ENCODE measurements around the gene C1QTNF6. TPM values are rescaled to one million over a fixed set of nuclear protein-coding genes. Genes with fewer than 3 reads are reported as not detected.

C1QTNF6 gene
- polyA plus RNA-seq, 1 donor from 2014 or later = 5.3 TPM

DNA sequence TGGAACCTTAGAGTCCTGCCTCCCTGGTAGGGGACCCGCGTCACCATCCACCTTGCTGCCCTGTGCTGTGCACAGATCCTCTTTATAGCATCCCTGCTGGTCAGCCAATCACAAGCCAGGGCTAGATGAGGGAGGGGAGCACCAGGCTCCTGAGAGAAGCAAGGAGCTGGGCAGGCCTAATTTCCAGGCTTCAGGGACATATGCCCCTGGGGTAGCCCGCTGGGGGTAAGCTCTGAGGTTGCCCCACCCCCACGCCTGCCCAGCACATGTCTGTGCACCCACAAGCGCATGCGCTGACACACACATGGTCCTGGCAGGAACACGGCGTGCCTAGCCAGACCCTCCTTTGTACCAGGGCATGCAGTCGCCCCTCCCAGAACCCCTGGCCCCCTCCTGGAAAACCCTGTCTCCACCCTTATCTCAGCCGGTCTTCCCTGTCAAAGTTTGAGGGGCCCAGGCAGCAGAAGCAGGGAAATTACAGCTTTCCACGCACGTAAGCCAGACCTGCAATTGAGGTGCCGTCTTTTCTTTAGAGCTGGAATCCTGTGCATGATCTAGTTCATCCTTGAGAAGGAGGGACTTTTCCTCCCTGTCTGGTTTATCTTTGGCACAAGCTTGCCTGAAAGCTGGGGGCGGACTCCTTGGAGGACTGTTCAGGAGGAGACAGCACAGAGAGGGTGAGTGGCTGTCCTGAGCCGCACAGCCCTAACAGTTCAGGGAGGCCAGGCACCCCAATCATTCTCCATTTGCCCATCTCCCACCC lies 22.2 kb upstream of the C1QTNF6 start:
- Histone ChIP-seq H3K9ac (ENCODE audit: low read length) (no peak overlapping the region), H3K4me2 (ENCODE audit: low read length) (no peak overlapping the region), H3K9me3 (ENCODE audit: low read length) (no peaks in the 10 kb centered on the region), H3K9me2 (ENCODE audit: insufficient read depth, low read length) (no peaks in the 10 kb centered on the region), H3K4me3 (ENCODE audit: low read length) (no peak overlapping the region), H2AFZ (ENCODE audit: low read depth, low read length) (no peak overlapping the region), H3K36me3 (ENCODE audit: insufficient read depth, low read length) (no peaks in the 10 kb centered on the region), H3F3A (ENCODE audit: insufficient read depth, low read length, poor library complexity, severe bottlenecking) (no peaks in the 10 kb centered on the region), H4K20me1 (ENCODE audit: insufficient read depth) (no peaks in the 10 kb centered on the region), H3K27ac (ENCODE audit: low read length) (no peak overlapping the region), H3K27me3 (ENCODE audit: insufficient read depth, low read depth, low read length) (no peaks in the 10 kb centered on the region), H3K79me2 (replicated peaks; ENCODE audit: insufficient read depth, low read length) (no peaks in the 10 kb centered on the region)
- TF ChIP-seq REST (IDR thresholded peaks at IDR 0.05; ENCODE audit: borderline replicate concordance) (no peak), RAD21 (conservative IDR thresholded peaks at IDR 0.05) (no peak), EP300 (conservative IDR thresholded peaks at IDR 0.05; ENCODE audit: poor library complexity, severe bottlenecking) (no peak), CTCF (IDR thresholded peaks at IDR 0.05; ENCODE audit: poor library complexity, severe bottlenecking) (no peak), SMC3 (conservative IDR thresholded peaks at IDR 0.05; ENCODE audit: poor library complexity) (no peak), EZH2 (IDR thresholded peaks at IDR 0.05; ENCODE audit: borderline replicate concordance, insufficient read depth, low read length, poor library complexity, severe bottlenecking) (no peak), TAF1 (IDR thresholded peaks at IDR 0.05; ENCODE audit: low read depth) (no peak), MXI1 (conservative IDR thresholded peaks at IDR 0.05; ENCODE audit: poor library complexity, severe bottlenecking) (no peak), POLR2AphosphoS5 (IDR thresholded peaks at IDR 0.05) (no peak)

DNA sequence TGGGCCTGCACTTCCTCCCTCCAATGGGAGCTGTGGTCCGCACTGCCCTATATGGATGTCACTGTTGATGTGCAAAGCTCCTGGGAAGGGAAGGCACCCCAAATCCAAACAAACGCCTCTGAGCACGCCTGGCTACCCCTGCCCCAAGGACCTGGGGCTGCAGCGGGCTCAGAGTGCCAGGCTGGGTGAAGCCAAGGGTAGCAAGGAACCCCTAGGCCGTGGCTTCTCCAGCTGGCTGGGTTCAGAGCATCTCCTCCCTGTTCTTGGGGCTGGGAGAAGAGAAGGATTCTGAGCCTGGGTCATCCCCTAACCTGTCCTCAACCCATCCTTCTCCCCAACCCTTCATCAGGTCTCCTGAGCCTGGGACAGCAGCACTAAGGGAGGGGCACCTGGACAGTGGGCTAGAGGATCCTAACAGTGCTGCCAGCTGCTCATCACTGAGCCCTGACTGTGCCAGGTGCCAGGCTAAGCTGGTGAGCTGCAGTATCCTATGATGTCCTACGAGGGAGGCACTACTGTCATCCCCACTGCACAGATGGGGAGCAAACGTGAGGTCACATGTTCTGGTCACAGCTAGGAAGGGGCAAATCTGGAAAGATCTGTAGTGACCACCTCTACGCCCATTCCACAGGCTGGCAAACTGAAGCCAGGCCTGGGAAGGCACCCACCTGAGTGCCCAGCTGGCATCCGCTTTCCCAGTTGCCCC lies 21.2 kb upstream of the C1QTNF6 start:
- Histone ChIP-seq H3K9ac (ENCODE audit: low read length) (no peak overlapping the region), H3K27ac (ENCODE audit: low read length) (no peak overlapping the region), H2AFZ (ENCODE audit: low read depth, low read length) (no peak overlapping the region), H3K4me2 (ENCODE audit: low read length) (no peak overlapping the region), H3K4me3 (ENCODE audit: low read length) (no peak overlapping the region), H3K36me3 (ENCODE audit: insufficient read depth, low read length) (no peaks in the 10 kb centered on the region), H3K9me3 (ENCODE audit: low read length) (no peaks in the 10 kb centered on the region), H3K9me2 (ENCODE audit: insufficient read depth, low read length) (no peaks in the 10 kb centered on the region), H3F3A (ENCODE audit: insufficient read depth, low read length, poor library complexity, severe bottlenecking) (no peaks in the 10 kb centered on the region), H3K79me2 (replicated peaks; ENCODE audit: insufficient read depth, low read length) (no peaks in the 10 kb centered on the region), H3K27me3 (ENCODE audit: insufficient read depth, low read depth, low read length) (no peaks in the 10 kb centered on the region), H4K20me1 (ENCODE audit: insufficient read depth) (no peaks in the 10 kb centered on the region)
- no peak for TF ChIP-seq REST (IDR thresholded peaks at IDR 0.05; ENCODE audit: borderline replicate concordance)
- no peak for TF ChIP-seq MXI1 (conservative IDR thresholded peaks at IDR 0.05; ENCODE audit: poor library complexity, severe bottlenecking)
- no peak for TF ChIP-seq SMC3 (conservative IDR thresholded peaks at IDR 0.05; ENCODE audit: poor library complexity)
- TF ChIP-seq RAD21 (conservative IDR thresholded peaks at IDR 0.05) = no peak
- no peak for TF ChIP-seq EP300 (conservative IDR thresholded peaks at IDR 0.05; ENCODE audit: poor library complexity, severe bottlenecking)
- TF ChIP-seq CTCF (IDR thresholded peaks at IDR 0.05; ENCODE audit: poor library complexity, severe bottlenecking) = no peak
- TF ChIP-seq EZH2 (IDR thresholded peaks at IDR 0.05; ENCODE audit: borderline replicate concordance, insufficient read depth, low read length, poor library complexity, severe bottlenecking) = no peak
- no peak for TF ChIP-seq POLR2AphosphoS5 (IDR thresholded peaks at IDR 0.05)
- TF ChIP-seq TAF1 (IDR thresholded peaks at IDR 0.05; ENCODE audit: low read depth) = no peak

All from neural cell (in vitro differentiated cells).